Measurements from ENCODE around the gene ADGRE1.

ADGRE1 gene

DNA sequence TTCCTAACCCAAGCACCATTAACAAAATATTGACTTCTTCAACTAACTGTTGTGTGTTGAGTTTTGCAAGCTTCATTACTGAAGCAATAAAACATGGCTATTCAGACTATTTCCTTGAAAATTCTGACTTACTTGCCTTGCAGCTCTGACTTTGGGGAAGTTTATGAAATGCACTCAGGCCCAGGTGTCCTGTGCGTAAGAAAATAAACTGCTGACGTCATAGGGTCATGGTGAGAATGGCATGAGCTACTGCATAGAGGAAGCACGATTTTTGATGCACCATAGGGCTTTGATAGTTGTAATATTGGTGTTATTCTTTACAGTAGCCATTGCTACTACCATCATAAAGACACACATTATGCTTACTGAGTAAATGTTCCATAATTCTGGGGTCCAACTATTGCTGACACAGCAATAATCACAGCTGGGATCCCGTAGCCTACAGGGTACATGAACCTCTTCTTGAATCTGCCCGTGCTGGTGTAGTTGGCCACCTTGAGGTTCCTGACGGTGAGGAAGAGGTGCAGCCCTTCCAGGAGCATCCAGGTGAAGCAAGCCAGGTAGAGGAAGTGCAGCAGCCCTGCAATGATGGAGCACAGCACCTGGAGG lies 76.0 kb downstream of the ADGRE1 start:
- DNase-seq = no peak

GRCh38 chr19:6963937-6964336 lies 76.6 kb downstream of the ADGRE1 start:
- DNase-seq = no peak

DNA sequence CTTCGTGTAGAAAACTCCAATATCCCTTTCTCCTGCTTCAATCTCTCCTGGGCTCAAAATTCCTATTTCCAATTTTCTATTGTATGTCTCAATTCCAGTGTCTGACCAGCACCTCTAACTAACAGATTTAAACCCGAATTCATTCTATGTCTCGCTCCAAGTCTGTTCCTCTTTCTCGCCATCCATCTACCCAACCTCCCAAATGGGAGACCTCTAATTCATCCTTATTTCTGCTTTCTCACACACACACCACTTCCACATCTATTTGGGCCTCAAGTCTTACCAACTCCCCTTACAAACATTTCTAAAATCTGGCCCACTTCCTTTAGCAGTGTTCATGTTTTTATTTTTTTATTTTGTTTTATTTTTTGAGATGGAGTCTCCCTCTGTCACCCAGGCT lies 80.6 kb downstream of the ADGRE1 start:
- DNase-seq = no peak

GRCh38 chr19:6969490-6969889 lies 82.1 kb downstream of the ADGRE1 start:
- DNase-seq = no peak

- no peak for DNase-seq
These were observed 82.6 kb downstream of the ADGRE1 start for GRCh38 chr19:6970021-6970420.

DNA sequence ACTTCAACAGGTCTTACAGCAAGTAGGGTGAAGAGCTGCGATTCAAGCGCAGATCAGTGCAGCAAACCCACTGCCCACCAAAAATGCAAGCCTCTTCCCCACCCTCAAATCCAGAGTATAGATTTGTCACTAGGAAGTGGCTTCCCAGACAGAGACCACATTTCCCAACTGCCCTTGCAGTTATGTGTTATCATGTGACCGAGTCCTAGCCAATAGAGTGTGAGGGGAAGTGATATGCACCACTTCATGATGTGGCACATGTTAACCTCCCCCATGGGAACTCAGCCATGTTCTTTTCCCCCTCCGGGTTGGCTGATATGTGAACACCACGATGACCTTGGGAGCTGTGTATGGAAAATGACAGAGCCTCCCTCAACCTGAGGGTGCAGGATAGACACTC lies 83.1 kb downstream of the ADGRE1 start:
- DNase-seq = no peak

GRCh38 chr19:6971366-6971765 lies 84.0 kb downstream of the ADGRE1 start:
- no peak for DNase-seq

- DNase-seq = no peak
These were observed 88.8 kb downstream of the ADGRE1 start for GRCh38 chr19:6976197-6976596.

DNA sequence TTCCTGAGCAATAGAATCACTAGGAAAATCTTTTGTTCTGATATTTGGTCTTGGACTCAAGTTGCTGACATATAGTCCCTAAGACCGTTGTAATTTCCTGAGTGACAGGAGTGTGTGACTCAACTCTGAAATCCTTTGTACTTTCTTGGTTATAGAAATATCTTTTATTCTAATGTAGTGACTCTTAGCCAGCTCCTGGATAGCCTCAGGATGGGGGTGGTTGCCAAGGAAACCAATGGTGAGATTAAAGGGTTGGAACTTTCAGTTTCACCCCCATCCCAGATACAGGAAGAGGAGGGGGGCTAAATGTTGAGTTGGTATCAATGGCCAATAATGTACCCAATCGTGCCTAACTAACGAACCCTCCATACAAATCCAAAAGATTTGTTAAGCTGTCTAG lies 92.0 kb downstream of the ADGRE1 start:
- DNase-seq = no peak

GRCh38 chr19:6983448-6983847 lies 96.1 kb downstream of the ADGRE1 start:
- DNase-seq = no peak

- no peak for DNase-seq
These were observed 100.5 kb downstream of the ADGRE1 start for GRCh38 chr19:6987850-6988249.

DNA sequence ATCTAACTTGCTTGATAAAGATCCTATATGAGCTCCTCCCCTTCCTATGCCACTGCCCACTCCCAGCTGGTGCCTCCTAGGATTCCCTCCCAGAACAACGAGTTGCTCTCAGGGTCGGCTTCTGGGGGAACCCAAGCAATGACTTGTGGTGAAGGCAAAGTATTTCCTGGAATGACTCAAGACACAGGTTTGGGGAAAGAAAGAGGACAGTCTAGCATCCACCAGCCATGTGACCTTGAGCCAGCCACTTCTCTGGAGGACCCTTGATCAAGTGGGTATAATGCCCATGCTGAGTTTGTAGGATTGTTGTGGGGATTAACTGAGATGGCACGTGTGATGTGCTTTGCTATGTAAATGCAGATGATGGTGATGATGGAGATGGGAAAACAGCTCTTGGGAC lies 100.9 kb downstream of the ADGRE1 start:
- no peak for DNase-seq
